Neural crest cell (in vitro differentiated cells): Measurements from ENCODE around the gene PVALEF. TPM values are rescaled to one million over a fixed set of nuclear protein-coding genes. Genes with fewer than 3 reads are reported as not detected.
A peak's percentile ranks its signal among the peaks of the same experiment; 100 is the strongest.

Source experiments
- DNase-seq: peaks from one replicate; pipeline ENCODE4 v3.0.0; 2021; ENCODE audit warnings: low read depth, mixed read lengths, low spot score
- H3K27ac Mint-ChIP-seq: one replicate; pipeline ENCODE4 v1.8.0; 2021; ENCODE audit warnings: mild to moderate bottlenecking, mixed read lengths; ENCODE audit not compliant: unreplicated experiment
- H3K27me3 Mint-ChIP-seq: 2 replicates; pipeline ENCODE4 v1.8.0; 2021; ENCODE audit warnings: low read depth, mild to moderate bottlenecking, mixed read lengths
- H3K36me3 Mint-ChIP-seq: 2 replicates; pipeline ENCODE4 v1.8.0; 2021; ENCODE audit warnings: low read depth, mild to moderate bottlenecking, mixed read lengths
- H3K4me1 Mint-ChIP-seq: 2 replicates; pipeline ENCODE4 v1.8.0; 2021; ENCODE audit warnings: mixed read lengths
- H3K4me3 Mint-ChIP-seq: one replicate; pipeline ENCODE4 v1.8.0; 2021; ENCODE audit warnings: mild to moderate bottlenecking, mixed read lengths
- H3K9me3 Mint-ChIP-seq: 2 replicates; pipeline ENCODE4 v1.8.0; 2021; ENCODE audit warnings: mixed read lengths
- CTCF ChIP-seq: fragments of 200-600 bp; sonication (generic); conservative IDR thresholded peaks from 2 replicates; pipeline ENCODE4 v1.5.0; 2021; ENCODE audit warnings: antibody characterized with exemption, mild to moderate bottlenecking
- total RNA-seq: library from RNA; stranded (reverse); gene quantifications from 2 replicates; pipeline ENCODE4 v1.2.1, GENCODE V29; 2021

The PVALEF gene
- total RNA-seq, 1 donor from 2014 or later, result not detected

GRCh38 chr17:81217491-81217890, 52.2 kb downstream of the PVALEF start:
- Mint-ChIP-seq H3K4me1 (peaks cover 15% of the 10 kb centered on the region), H3K27ac (no peak overlapping the region), H3K36me3 (no peaks in the 10 kb centered on the region), H3K27me3 (no peaks in the 10 kb centered on the region), H3K9me3 (no peaks in the 10 kb centered on the region), H3K4me3 (peak overlapping the region; percentile 65)
- no peak for DNase-seq
- no peak for TF ChIP-seq CTCF

GRCh38 chr17:81218459-81218858, 53.2 kb downstream of the PVALEF start:
- DNase-seq, result no peak
- no peak overlapping the region for H3K4me3 Mint-ChIP-seq

GRCh38 chr17:81218991-81219390, 53.7 kb downstream of the PVALEF start:
- Mint-ChIP-seq H3K36me3 (no peaks in the 10 kb centered on the region), H3K9me3 (no peaks in the 10 kb centered on the region), H3K27me3 (peaks cover 2% of the 10 kb centered on the region), H3K4me3 (no peak overlapping the region), H3K4me1 (peaks cover 17% of the 10 kb centered on the region), H3K27ac (no peak overlapping the region)
- DNase-seq, result no peak
- no peak for TF ChIP-seq CTCF

More at GRCh38 chr17:81218459-81218858, 53.2 kb downstream of the PVALEF start:
- no peaks in the 10 kb centered on the region for H3K27me3 Mint-ChIP-seq
- no peak for TF ChIP-seq CTCF
- peaks cover 12% of the 10 kb centered on the region for H3K4me1 Mint-ChIP-seq
- H3K9me3 Mint-ChIP-seq, result no peaks in the 10 kb centered on the region
- H3K36me3 Mint-ChIP-seq, result no peaks in the 10 kb centered on the region
- H3K27ac Mint-ChIP-seq, result no peak overlapping the region

GRCh38 chr17:81219476-81220180, 54.3 kb downstream of the PVALEF start:
- Mint-ChIP-seq H3K9me3 (no peaks in the 10 kb centered on the region), H3K27ac (no peak overlapping the region), H3K27me3 (peaks cover 2% of the 10 kb centered on the region), H3K4me1 (peaks cover 18% of the 10 kb centered on the region), H3K4me3 (peak overlapping the region; percentile 47), H3K36me3 (no peaks in the 10 kb centered on the region)
- TF ChIP-seq CTCF, result no peak
- no peak for DNase-seq

- no peak for TF ChIP-seq CTCF
- H3K4me3 Mint-ChIP-seq, result peak overlapping the region; percentile 83
- no peak for DNase-seq
- H3K36me3 Mint-ChIP-seq, result no peaks in the 10 kb centered on the region
- peak overlapping the region; percentile 85 for H3K27ac Mint-ChIP-seq
- H3K4me1 Mint-ChIP-seq, result peaks cover 18% of the 10 kb centered on the region
- H3K9me3 Mint-ChIP-seq, result no peaks in the 10 kb centered on the region
- peaks cover 2% of the 10 kb centered on the region for H3K27me3 Mint-ChIP-seq
Measured at GRCh38 chr17:81221371-81221841, 56.1 kb downstream of the PVALEF start.
